GM19455 (cell line): ENCODE measurements around the gene MPP7.
A peak's percentile ranks its signal among the peaks of the same experiment; 100 is the strongest.
"Not testable (repeated sequence)": the region's sequence is repeated elsewhere in the genome, so short reads cannot be mapped to it uniquely, and the experiment has no call there.

Source experiments
- ATAC-seq: cut with Tn5 transposase; IDR thresholded peaks from one replicate; pipeline ENCODE4 v1.9.1; 2021; ENCODE audit not compliant: unreplicated experiment

The MPP7 gene

DNA sequence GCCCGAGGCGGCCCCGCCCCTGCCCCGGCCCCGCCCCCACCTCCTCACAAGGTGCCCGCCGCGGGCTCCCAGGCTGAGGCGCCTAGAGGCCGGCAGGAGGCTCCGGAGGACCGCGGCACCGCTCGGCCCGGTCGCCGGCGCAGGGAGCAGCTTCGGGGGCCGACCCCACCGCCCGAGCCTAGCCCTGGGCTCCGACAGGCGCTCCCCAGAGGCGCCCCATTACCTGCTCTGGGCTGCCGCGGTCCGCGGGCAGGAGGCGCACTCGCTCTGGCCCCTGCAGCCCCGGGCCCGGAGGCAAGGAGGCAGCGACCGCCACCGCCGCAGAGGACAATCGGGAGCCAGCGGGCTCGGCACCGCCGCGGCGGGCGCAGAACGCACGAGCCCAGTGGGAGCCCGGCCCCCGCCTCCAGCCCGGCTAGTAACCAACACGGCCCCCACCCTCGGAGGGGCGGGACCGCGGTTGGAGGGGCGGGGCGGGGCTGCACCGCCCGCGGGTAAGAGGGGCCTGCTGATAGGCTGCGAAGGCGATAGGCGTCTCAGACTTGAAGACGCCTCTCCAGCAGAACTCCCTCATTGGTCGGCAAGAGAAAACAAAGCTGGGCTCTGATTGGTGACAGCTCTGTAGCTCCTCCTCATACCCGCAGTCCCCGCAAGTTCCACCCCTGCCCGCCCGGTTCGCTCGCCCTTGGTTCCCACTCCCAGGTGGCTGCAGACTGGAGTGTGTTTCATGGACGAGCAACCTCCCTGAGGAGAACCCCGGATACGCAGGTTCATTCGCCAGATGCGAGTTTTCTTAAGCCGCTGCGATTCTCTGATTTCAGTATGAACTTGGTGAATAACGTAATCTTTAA is at the start of gene MPP7:
TSS of gene MPP7 (minus strand) at position 427 of the 851 bp plus-strand sequence. CDS start 64,460 bp downstream, outside the sequence.
- ATAC-seq, result peak; percentile 99

DNA sequence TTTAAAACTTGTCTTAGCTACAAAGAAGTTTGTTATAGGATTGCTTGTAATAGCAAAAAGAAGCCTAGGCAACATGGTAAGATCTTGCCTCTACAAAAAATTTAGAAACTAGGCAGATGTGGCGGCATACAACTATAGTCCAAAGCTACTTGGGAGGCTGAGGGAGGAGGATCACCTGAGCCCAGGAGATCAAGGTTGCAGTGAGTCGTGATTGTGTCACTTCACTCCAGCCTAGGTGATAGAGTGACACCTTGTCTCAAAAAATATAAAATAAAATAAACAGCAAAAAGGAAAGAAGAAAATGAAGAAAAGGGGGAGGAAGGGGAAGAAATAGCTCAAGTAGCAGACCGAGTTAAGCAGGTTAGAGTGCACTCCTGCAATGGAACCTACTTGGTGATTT is 47.0 kb upstream of the MPP7 start:
- ATAC-seq, result no peak

DNA sequence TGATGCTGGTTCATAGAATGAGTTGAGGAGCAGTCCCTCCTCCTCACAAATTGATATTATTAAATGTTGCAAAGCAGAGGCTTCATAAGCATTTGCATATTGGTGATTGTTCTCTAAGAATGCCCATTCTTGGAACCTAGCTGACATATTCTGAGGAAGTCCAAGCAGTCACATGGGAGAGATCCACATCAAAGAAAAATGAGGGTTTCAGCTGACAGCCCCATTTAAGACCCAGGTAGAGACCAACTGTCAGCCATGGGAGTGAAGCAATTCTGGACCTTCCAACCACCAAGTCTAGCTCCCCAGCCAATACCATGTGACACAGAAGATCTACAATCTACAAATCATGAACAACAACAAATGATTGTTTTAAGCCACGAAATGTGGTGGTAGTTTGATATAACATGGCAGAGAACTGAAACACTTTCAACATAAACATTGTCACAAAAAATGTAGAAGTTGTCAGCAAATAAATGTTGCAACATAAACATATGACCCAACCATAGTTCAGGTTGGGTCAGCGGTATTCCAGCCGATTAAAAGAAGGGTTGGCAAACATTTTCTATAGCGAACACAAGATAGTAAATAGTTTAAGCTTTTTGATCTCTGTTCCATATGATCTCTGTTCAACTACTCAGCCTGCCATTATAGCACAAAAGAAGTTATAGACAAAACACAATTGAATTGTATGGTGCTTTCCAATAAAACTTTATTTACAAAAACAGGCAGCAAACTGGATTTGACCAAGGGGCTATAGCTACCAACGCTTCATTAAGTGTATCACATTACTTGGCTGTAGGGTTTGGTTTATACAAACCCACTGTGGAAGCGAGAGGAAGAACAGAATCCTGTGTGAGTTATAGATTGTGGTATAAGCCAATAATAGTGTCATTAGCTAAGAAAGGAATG is 41.4 kb upstream of the MPP7 start:
- ATAC-seq, result no peak

DNA sequence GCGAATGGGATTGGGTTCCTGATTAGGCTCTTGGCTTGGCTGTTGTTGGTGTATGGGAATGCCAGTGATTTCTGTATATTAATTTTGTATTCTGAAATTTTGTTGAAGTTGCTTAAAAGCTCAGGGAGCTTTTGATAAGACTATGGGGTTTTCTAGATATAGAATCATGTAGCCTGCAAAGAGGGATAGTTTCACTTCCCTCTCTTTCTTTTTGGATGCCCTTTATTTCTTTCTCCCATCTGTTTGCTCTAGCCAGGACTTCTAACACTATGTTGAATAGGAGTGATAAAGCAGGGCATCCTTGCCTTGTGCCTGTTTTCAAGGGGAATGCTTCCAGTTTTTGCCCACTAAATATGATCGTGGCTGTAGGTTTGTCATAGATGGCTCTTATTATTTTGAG is 40.4 kb upstream of the MPP7 start:
- ATAC-seq, result no peak

DNA sequence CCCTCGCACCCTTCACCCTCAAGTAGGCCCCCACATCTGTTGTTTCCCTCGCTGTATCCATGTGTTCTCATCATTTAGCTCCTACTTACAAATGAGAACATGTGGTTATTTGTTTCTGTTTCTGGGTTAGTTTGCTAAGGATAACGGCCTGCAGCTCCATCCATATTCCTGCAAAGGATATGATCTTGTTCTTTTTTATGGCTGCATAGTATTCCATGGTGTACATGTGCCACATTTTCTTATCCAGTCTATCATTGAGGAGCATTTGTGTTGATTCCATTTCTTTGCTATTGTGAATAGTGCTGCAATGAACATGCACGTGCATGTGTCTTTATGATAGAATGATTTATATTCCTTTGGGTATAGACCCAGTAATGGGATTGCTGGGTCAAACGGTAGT is 38.8 kb upstream of the MPP7 start:
- ATAC-seq, result not testable (repeated sequence)

DNA sequence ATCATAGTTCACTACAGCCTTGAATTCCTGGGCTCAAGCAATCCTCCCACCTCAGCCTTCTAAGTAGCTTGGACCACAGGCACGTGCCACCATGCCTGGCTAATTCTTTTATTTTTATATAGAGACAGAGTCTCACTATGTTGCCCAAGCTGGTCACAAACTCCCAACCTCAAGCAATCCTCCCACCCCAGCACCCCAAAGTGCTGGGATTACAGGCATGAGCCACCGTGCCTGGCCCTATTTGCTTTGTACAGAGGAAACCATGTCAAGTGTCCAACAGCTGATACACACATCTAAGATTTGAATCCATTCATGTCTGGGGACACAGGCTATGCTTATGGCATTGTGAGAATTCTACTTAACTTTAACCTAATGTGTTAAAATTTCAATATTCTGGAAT is 29.9 kb upstream of the MPP7 start:
- ATAC-seq, result no peak

DNA sequence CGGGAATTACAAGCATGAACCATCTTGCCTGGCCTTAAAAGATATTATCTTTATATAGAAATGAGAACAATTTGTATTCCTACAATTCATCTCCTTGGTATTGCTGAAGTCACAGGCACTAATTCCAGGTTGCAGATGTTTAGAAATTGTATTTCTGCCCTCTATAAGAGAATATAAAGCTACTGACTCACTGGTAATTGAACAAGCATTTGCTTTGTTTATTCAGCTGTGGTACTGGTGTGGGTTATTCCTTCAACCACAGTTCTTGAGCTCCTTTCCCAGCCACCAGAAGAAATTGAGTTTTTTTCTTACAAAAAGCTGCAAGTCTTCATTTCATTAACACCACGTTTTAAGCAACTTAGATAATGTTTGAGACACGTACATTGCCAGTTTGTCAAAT is 29.0 kb upstream of the MPP7 start:
- ATAC-seq, result no peak

DNA sequence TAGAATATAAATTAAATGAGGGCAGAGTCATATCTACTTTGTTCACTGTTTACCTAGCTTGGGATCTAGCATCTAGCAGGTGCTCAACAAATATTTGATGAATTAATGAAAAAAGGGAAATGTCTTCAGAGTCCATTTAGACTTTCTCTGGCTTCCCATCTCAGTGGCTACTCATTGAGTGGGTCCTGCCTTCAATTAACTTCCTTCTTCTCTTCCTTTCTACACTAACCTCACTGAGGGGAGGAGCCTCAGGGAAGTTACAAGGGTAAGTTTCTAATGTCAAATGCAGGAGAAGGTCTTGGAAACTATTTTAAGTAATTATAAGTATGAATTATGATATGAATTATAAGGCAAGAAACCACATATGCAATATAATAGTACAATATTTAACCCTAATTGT is 28.2 kb upstream of the MPP7 start:
- no peak for ATAC-seq

DNA sequence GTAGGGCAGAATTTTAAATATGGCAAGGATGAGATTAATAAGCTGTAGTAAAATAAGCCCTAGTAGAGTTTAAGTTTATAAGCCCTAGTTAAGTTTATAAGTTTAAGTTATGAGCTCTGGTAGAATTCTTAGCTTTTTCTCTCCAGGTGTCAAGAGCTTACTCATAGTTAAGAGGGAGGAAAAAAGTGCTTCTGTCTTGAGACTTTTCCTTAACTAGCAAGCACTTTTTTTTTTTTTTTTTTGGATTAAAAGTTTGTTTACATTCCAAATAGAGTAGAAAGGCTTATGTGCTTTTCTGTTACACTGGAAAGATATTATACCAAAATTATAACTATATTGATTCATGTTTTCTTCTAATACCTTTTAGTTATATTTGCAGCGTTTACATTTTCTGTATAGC is 25.5 kb upstream of the MPP7 start:
- ATAC-seq, result no peak

DNA sequence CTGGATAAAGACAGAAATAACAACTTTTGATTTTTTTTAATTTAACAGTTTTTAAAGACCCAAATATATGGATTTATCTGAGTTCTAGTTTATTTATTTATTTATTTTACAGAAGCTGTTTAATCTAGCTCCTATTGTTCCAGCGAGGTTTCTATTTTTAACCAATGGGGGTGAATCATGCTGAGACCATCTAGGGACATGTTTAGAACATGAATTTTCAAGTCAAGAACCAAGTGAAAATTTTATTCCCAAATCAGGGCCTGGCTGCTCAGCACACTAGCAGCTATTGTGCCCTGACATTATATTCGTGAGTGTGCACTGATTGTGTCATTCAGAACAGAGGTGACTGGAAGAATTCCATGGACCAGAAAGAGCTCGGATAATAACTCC is 24.6 kb upstream of the MPP7 start:
- no peak for ATAC-seq

DNA sequence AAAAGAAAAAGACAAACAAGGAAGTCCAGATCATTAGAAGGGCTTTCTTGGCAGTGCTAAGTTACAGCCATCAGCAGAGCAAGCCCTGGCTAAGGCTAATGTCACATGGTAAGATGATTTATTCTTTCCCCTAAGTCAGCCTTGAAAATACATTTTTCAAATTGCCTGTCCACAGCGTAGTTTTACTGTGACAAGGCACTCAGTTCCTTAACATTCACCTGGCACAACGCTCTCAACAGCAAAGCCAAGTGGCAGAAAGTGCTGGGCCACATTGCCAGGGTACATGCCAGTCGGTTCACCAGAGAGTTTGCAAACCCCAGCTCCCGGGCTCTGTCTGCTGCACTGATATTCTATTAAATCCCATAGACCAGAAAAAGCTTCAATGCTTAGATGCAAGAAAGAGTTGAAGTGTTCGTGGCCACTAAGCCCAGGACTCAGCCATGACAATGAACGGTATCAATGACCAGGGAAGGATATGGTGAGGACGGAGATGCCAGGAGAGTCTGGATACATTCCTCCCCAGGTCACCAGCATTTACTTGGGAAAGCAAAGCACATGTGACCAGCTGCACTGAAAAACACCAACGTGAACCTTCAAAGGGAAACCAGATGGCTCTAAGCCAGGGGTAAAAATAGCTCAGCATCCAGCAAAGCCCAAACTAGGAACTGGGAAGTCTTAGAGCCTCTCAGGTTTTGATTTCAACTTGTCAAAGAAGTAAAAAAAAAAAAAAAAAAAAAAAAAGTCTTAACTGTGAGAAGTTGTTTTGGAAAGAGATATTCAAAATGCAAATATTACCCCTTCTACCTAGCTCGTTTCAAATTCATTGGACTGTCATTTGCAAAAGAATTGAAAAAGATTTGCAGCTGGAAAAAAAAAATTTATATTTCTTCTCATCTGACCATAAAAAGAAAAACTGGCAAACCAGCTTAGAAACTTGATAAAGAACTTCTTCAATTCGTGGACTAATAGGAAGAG is 23.9 kb upstream of the MPP7 start:
- no peak for ATAC-seq

DNA sequence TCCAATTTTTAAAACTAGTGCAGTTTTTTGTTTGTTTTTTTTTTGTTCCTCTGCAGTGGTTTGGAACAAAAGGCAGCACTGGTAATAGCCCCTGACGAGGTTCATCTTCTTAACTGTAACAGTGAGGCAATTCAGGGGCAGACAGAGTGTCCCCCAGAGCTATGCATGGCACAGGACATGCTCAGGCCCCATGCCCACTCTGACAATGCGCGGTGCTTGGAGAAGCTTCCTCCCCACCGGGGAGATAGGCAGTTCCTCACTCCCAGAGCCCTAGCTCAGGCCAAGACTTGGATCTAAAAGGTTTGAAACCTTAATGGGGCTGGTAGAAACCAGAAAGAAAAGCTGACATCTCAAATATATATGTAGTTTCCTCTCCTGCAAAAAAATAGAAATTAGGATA is 17.9 kb upstream of the MPP7 start:
- ATAC-seq, result no peak

DNA sequence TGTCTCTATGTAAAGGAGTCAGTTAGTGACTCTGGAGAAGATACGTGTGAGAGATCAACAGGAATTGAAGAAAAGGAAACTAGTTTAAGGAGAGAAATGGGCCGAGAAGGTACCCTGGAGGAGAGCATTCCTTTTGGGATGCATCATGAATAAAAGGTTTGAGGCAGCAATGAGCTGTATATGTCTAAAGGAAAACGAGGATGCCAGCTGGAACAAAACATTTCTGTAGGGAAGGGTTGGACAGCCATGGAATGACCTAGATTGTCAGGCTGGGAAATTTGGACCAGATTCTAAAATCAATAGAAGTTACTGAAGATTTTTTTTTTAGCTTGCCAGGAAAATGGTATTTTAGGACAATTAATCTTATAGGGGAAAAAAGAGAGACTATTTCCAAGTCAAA is 17.2 kb upstream of the MPP7 start:
- ATAC-seq, result no peak

DNA sequence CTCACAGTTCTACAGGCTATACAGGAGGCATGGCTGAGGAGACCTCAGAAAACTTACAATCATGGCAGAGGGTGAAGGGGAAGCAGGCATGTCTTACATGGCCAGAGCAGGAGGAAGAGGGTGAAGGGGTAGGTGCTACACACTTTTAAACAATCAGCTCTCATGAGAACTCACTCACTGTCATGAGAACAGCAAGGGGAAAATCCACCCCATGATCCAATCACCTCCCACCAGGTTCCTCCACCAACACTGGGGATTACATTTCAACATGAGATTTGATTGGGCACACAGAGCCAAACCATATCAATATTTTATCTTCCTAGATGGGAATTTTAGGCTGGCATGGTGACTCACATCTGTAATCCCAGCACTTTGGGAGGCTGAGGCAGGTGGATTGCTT is 16.2 kb upstream of the MPP7 start:
- ATAC-seq, result not testable (repeated sequence)

DNA sequence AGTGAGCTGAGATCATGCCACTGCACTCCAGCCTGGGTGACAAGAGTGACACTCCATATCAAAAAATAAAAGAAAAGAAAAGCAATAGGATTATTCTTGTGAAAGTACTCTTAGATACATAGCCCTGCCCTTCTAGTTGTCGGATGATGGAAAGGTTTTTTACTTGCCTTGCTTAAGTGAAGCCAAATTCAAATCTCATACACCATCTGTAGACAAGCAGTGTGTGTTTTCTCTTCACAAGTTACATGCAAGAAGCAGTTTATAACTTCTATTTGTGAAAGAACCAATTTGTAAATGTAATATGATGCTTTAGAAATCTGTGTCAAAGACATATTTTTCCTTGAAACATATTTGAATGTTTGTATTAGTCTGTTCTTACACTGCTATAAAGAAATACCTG is 15.8 kb upstream of the MPP7 start:
- ATAC-seq, result no peak

DNA sequence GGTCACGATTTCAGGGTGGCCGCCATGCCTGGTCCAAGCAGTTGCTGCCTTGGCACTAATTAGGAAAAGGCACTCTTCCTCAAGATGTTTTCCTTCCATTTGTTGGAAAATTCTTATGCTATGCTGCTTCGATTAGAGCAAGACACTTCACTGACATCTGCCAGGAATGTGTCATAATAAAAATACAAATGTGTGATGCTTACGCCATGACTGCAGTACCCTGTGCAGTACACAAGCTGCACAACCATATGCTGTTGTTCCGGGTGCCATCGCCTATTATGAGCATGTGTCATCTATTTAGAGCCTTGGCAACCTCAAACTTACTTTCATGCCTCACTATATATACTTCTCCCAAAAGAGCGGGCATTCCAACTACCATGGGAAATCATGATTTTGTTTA is 14.9 kb upstream of the MPP7 start:
- no peak for ATAC-seq

DNA sequence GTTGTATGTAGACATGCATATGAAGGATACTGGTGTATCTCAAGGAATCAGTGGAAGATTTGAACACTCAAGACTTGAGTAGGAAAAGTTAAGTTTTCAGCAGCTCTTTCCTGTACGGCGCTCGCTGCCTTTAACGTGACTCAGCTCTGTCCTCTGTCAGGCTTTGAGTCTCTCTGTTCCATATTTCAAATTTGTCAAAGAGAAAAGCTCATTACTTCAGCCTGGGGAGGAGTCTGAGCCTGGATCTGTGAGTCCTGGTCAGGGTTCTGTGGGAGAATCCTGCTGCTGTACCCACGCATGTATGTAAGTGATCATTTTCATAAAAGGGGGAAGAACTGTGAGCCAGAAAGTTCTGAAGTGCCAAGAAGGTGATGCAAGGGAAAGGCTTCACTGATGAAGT is 13.8 kb upstream of the MPP7 start:
- ATAC-seq, result no peak

DNA sequence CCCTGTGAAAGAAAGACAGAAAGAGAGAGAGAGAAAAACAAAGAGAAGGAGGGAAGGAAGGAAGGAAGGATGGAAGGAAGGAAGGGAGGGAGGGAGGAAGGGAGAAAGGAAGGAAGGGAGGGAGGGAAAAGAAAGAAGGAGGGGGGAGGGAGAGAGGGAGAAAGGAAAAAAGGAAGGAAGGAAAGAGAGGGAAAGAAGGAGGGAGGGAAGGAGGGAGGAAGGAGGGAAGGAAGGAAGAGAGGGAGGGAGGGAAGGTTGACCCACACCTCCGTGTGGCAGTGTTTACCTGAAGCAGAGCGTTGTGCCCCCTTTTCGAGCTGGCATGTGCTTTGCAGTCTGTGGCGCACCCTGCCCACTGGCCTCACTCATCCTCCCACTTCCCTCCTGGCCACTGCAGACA is 12.3 kb upstream of the MPP7 start:
- ATAC-seq, result no peak

DNA sequence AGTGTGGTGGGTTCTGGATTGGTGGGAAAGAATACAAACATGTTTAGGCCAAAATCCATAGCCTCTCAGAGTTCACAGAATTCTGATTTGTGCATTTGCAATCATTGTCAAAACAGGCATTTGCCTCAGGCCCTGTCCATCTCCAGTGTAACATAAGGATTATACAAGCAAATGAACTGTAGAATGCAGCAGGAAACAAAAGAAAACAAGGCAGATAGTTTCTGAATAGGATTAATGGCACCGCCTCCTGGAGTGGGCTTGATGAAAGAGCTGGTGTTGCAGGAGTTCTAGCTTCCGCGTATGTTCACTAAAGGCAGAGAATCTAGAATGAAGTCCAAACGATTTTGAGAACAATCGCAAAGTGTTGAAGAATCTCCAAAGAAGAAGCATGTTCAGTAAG is 11.3 kb upstream of the MPP7 start:
- no peak for ATAC-seq

DNA sequence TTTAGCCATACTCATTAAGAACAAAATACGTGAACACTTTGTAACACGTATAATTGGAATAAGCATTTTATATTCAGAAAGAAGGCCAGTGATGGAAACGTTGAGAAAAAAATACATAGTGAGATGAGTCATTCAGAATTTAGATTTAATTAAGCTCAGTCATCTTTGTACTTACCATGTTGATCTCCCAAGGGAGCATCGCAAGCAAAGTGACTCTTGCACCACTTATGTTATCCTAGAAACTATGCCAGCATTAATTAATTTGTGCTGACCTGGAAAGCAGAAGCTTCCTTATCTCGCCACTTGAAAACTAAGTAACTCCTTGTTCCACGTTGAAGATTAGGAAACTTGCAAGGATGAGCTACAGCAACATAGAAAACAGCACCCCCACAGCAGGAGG is 9.7 kb upstream of the MPP7 start:
- ATAC-seq, result no peak

DNA sequence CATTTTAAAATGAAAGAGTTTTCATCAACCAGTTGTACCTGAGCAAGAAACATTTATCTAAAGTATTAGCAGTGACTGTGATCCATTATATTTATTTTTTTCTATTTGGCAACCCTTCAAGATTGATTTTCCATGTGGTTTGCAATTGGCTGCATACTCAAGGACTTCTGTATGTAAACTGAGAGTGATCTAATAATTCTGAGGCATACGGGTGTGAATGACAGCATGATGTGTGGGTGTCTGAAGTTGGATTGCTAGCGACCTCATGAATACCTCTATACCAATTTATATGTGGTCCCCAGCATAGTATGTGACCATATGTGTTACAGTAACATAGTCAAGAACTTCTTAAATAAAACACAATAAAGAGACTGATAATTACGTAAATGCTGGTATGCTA is 8.2 kb upstream of the MPP7 start:
- ATAC-seq, result no peak
